Measurements from ENCODE around the gene SZT2. TPM values are rescaled to one million over a fixed set of nuclear protein-coding genes. Genes with fewer than 3 reads are reported as not detected.
"Not testable (repeated sequence)": the region's sequence is repeated elsewhere in the genome, so short reads cannot be mapped to it uniquely, and the experiment has no call there.

Gene SZT2
- total RNA-seq, 1 donor from 2014 or later = 27.0 TPM

DNA sequence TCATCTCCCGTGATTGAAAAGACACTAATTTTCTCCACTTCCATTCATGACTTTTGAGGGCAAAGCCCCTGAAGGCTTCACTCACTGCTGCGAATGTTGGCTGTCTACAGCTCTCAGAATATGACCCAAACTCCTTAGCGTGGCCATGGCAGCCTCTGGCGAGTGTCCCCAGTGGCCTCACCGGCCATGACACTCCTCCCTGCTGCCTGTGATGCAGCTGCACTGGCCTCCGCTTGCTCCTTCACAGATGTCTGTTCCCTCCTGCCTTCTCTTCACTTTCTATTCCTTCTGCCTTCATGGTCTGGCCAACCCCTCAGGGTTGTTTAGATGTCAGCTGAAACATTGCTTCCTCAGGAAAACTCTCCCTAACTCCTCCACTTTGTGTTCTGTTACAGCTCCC lies 110.2 kb downstream of the SZT2 start:
- intact Hi-C loops (cut with micrococcal nuclease) = no loop called here
- DNase-seq = no peak
- ATAC-seq = no peak

DNA sequence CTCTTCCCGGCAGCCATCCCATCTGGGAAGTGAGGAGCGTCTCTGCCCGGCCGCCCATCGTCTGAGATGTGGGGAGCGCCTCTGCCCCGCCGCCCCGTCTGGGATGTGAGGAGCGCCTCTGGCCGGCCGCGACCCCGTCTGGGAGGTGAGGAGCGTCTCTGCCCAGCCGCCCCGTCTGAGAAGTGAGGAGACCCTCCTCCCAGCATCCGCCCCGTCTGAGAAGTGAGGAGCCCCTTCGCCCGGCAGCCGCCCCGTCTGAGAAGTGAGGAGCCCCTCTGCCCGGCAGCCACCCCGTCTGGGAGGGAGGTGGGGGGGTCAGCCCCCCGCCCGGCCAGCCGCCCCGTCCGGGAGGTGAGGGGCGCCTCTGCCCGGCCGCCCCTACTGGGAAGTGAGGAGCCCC lies 112.1 kb downstream of the SZT2 start:
- DNase-seq; intact Hi-C loops (cut with micrococcal nuclease); ATAC-seq: not testable (repeated sequence)

- ATAC-seq = no peak
- intact Hi-C loops (cut with micrococcal nuclease) = no loop called here
- no peak for DNase-seq
These were observed 113.8 kb downstream of the SZT2 start for GRCh38 chr1:43503534-43503933.

Small RNAs within 50 kb of the gene (microRNA-seq; reads per million reads assigned to microRNA genes)
- not detected for gene MIR6734 (ENCODE audit: borderline number of aligned reads)
- gene MIR6735 (ENCODE audit: borderline number of aligned reads) = not detected

Other genes with a start within 250 kb of the SZT2 start
- 28.8 TPM for gene EBNA1BP2, start 217.6 kb upstream of the SZT2 start, total RNA-seq
- gene CFAP57, start 217.6 kb upstream of the SZT2 start, total RNA-seq = not detected
- gene TMEM125, start 119.9 kb upstream of the SZT2 start, total RNA-seq = not detected
- gene C1orf210, start 104.3 kb upstream of the SZT2 start, total RNA-seq = not detected
- gene TIE1, start 88.9 kb upstream of the SZT2 start, total RNA-seq = 21.9 TPM
- 0.40 TPM for gene MPL, start 52.1 kb upstream of the SZT2 start, total RNA-seq
- 1.3 TPM for gene CDC20, start 30.9 kb upstream of the SZT2 start, total RNA-seq
- gene ELOVL1, start 21.9 kb upstream of the SZT2 start, total RNA-seq = 30.2 TPM
- gene MED8, start 99 bp upstream of the SZT2 start, total RNA-seq = 16.0 TPM
- 23.4 TPM for gene HYI, start 64.0 kb downstream of the SZT2 start, total RNA-seq
- 7.0 TPM for gene PTPRF, start 141.0 kb downstream of the SZT2 start, total RNA-seq

Data from left ventricle myocardium superior (tissue), 1 donor.